Gastroesophageal sphincter (tissue), 4 donors: ENCODE results near the gene SUSD6. TPM values are rescaled to one million over a fixed set of nuclear protein-coding genes. Genes with fewer than 3 reads are reported as not detected.

ENCODE experiments used
- ATAC-seq: fragments of 150-250 bp; one replicate; pipeline ENCODE4 v1.9.1; 2016; ENCODE audit warnings: mild to moderate bottlenecking, moderate library complexity
- H3K27ac ChIP-seq, 4 donors: fragments of 200-600 bp; sonication (generic) in 3 of 4; 1 replicate in 3 of 4; 2 replicates in 1 of 4; pipeline ENCODE4 v1.5.1; 2016 to 2019
- H3K27me3 ChIP-seq: fragments of 200-600 bp; sonication (generic); one replicate; pipeline ENCODE4 v1.5.1; 2019
- H3K36me3 ChIP-seq, 2 donors: fragments of 200-600 bp; sonication (generic); one replicate each; pipeline ENCODE4 v1.5.1; 2019; ENCODE audit warnings: control low read depth in 1 of 2
- H3K4me1 ChIP-seq, 3 donors: fragments of 200-600 bp; sonication (generic); 1 replicate in 2 of 3; 2 replicates in 1 of 3; pipeline ENCODE4 v1.5.1; 2016 to 2019; ENCODE audit warnings: control low read depth in 2 of 3
- H3K4me3 ChIP-seq, 2 donors: fragments of 200-600 bp; sonication (generic); one replicate each; pipeline ENCODE4 v1.5.1; 2019; ENCODE audit warnings: mild to moderate bottlenecking in 1 of 2, moderate library complexity in 1 of 2
- H3K9me3 ChIP-seq, 3 donors: fragments of 200-600 bp; sonication (generic); one replicate each; pipeline ENCODE4 v1.5.1; 2017 to 2019; ENCODE audit warnings: control low read depth in 2 of 3
- EP300 ChIP-seq: sonication (generic); formaldehyde crosslinking; IDR thresholded peaks from one replicate; pipeline ENCODE4 v1.6.1; 2017; ENCODE audit warnings: antibody characterized with exemption, mild to moderate bottlenecking
- POLR2A ChIP-seq, 2 donors: fragments of 450-650 bp; IDR thresholded peaks; one replicate each; pipeline ENCODE4 v1.6.1; 2017; ENCODE audit warnings: antibody characterized with exemption in 2 of 2, mild to moderate bottlenecking in 2 of 2, moderate library complexity in 1 of 2
- POLR2AphosphoS5 ChIP-seq: sonication (generic); formaldehyde crosslinking; IDR thresholded peaks from one replicate; pipeline ENCODE4 v1.6.1; 2017; ENCODE audit warnings: antibody characterized with exemption
- WGBS, 2 donors: methylation state at CpG; one replicate each; pipeline ENCODE4 v1.1.5; 2018; ENCODE audit warnings: low coverage in 1 of 2; 5-methylcytosine and 5-hydroxymethylcytosine counted together
- total RNA-seq, 4 donors: library from RNA; depleted of rRNA; stranded (reverse); fragments of >200 nt; gene quantifications; one replicate each; pipeline ENCODE4 v1.1.0, GENCODE V29; 2016
- TF ChIP-seq, protein P1 (sequence below), 4 experiments: fragments of 200-600 bp in 2 of 4; fragments of 450-650 bp in 2 of 4; sonication (generic) in 1 of 4; IDR thresholded peaks; one replicate each; pipeline ENCODE4 v1.5.1; 2017 to 2019; ENCODE audit warnings: antibody characterized with exemption in 4 of 4, mild to moderate bottlenecking in 2 of 4, moderate library complexity in 2 of 4

The SUSD6 gene
- total RNA-seq, 4 donors from 2014 or later: 24.4 to 40.6 (median 38.5) TPM

- ATAC-seq: no peak
- Histone ChIP-seq H3K36me3 (no peaks in the 10 kb centered on the region), H3K27ac (no peak overlapping the region), H3K4me3 (no peak overlapping the region), H3K27me3 (peaks cover 9% of the 10 kb centered on the region), H3K9me3 (no peaks in the 10 kb centered on the region), H3K4me1 (no peaks in the 10 kb centered on the region)
- no peak for TF ChIP-seq POLR2A (IDR thresholded peaks at IDR 0.05)
- no peak for TF ChIP-seq POLR2AphosphoS5
- TF ChIP-seq, protein P1, sequence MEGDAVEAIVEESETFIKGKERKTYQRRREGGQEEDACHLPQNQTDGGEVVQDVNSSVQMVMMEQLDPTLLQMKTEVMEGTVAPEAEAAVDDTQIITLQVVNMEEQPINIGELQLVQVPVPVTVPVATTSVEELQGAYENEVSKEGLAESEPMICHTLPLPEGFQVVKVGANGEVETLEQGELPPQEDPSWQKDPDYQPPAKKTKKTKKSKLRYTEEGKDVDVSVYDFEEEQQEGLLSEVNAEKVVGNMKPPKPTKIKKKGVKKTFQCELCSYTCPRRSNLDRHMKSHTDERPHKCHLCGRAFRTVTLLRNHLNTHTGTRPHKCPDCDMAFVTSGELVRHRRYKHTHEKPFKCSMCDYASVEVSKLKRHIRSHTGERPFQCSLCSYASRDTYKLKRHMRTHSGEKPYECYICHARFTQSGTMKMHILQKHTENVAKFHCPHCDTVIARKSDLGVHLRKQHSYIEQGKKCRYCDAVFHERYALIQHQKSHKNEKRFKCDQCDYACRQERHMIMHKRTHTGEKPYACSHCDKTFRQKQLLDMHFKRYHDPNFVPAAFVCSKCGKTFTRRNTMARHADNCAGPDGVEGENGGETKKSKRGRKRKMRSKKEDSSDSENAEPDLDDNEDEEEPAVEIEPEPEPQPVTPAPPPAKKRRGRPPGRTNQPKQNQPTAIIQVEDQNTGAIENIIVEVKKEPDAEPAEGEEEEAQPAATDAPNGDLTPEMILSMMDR (IDR thresholded peaks at IDR 0.05): no peak
- TF ChIP-seq EP300: no peak
Observed at GRCh38 chr14:69755296-69755695, 143.9 kb downstream of the SUSD6 start.

GRCh38 chr14:69755784-69756183 lies 144.4 kb downstream of the SUSD6 start:
- Histone ChIP-seq H3K27ac (no peak overlapping the region), H3K4me3 (no peak overlapping the region), H3K36me3 (no peaks in the 10 kb centered on the region), H3K4me1 (no peaks in the 10 kb centered on the region), H3K27me3 (peaks cover 9% of the 10 kb centered on the region), H3K9me3 (no peaks in the 10 kb centered on the region)
- WGBS, 2 donors: 44 to 67% methylated on average over 1 to 2 of the region's 2 CpGs
- no peak for ATAC-seq
- TF ChIP-seq POLR2A (IDR thresholded peaks at IDR 0.05) (no peak), POLR2AphosphoS5 (no peak), EP300 (no peak)
- TF ChIP-seq, protein P1 (IDR thresholded peaks at IDR 0.05): no peak

- no peak for ATAC-seq
- no peaks in the 10 kb centered on the region for H3K4me1 ChIP-seq
- no peaks in the 10 kb centered on the region for H3K36me3 ChIP-seq
- H3K4me3 ChIP-seq: no peak overlapping the region
- 61 to 77% methylated on average over 3 of the region's 3 CpGs for WGBS, 2 donors
- TF ChIP-seq, protein P1 (IDR thresholded peaks at IDR 0.05): no peak
- TF ChIP-seq POLR2AphosphoS5: no peak
- TF ChIP-seq POLR2A (IDR thresholded peaks at IDR 0.05): no peak
- TF ChIP-seq EP300: no peak
- H3K27ac ChIP-seq: no peak overlapping the region
- H3K27me3 ChIP-seq: peaks cover 9% of the 10 kb centered on the region
- H3K9me3 ChIP-seq: no peaks in the 10 kb centered on the region
Observed at GRCh38 chr14:69756298-69756697, 144.9 kb downstream of the SUSD6 start.

DNA sequence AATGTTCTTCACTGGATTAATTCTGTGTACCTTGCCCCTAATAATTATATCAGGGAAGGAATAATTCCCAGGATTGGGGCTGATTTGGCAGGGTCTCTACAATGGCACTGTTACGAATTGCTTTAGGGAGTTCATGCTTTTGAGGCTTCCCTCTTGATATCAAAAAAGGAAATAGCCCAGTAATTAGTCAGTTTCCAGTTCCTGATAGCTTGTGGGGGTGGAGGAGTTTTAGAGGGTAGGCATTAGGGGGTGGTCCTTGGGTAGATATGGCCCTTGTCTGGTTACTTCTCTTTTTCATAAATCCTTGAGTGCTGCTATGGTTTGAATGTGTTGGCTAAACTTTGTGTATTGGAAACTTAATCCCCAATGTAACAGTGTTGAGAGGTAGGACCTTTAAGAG lies 149.4 kb downstream of the SUSD6 start:
- ATAC-seq: no peak
- H3K4me1 ChIP-seq: peaks cover 0 to 3% (median 0%) of the 10 kb centered on the region in 3 donors
- TF ChIP-seq POLR2AphosphoS5: no peak
- no peak for TF ChIP-seq POLR2A (IDR thresholded peaks at IDR 0.05)
- no peak for TF ChIP-seq EP300
- TF ChIP-seq, protein P1 (IDR thresholded peaks at IDR 0.05): no peak
- H3K36me3 ChIP-seq: no peaks in the 10 kb centered on the region
- no peak overlapping the region for H3K4me3 ChIP-seq
- peaks cover 9% of the 10 kb centered on the region for H3K27me3 ChIP-seq
- no peak overlapping the region for H3K27ac ChIP-seq
- WGBS, 2 donors: 60 to 90% methylated on average over 1 of the region's 1 CpG
- H3K9me3 ChIP-seq: no peaks in the 10 kb centered on the region

GRCh38 chr14:69763761-69764510 lies 152.5 kb downstream of the SUSD6 start:
- H3K9me3 ChIP-seq: no peaks in the 10 kb centered on the region
- peaks cover 3% of the 10 kb centered on the region for H3K27me3 ChIP-seq
- H3K27ac ChIP-seq: no peak overlapping the region
- no peak overlapping the region for H3K4me3 ChIP-seq
- H3K36me3 ChIP-seq: peaks cover 7 to 10% of the 10 kb centered on the region in 2 donors
- ATAC-seq: no peak
- 82 to 88% methylated on average over 5 to 6 of the region's 6 CpGs for WGBS, 2 donors
- H3K4me1 ChIP-seq: peaks cover 7 to 22% (median 11%) of the 10 kb centered on the region in 3 donors
- TF ChIP-seq EP300 (no peak), POLR2AphosphoS5 (no peak), POLR2A (IDR thresholded peaks at IDR 0.05) (no peak)
- TF ChIP-seq, protein P1 (IDR thresholded peaks at IDR 0.05): no peak
